HG03045 (cell line): Measurements from ENCODE around the gene ZNF705A.
"Not testable (repeated sequence)": the region's sequence is repeated elsewhere in the genome, so short reads cannot be mapped to it uniquely, and the experiment has no call there.

Experiments used
- ATAC-seq: cut with Tn5 transposase; IDR thresholded peaks from one replicate; pipeline ENCODE4 v1.9.1; 2021; ENCODE audit warnings: mild to moderate bottlenecking, moderate library complexity; ENCODE audit not compliant: unreplicated experiment

The ZNF705A gene

GRCh38 chr12:8183346-8183745 lies 26.5 kb downstream of the ZNF705A start:
- ATAC-seq, result not testable (repeated sequence)

- not testable (repeated sequence) for ATAC-seq
Measured at GRCh38 chr12:8184206-8184605, 27.4 kb downstream of the ZNF705A start.

DNA sequence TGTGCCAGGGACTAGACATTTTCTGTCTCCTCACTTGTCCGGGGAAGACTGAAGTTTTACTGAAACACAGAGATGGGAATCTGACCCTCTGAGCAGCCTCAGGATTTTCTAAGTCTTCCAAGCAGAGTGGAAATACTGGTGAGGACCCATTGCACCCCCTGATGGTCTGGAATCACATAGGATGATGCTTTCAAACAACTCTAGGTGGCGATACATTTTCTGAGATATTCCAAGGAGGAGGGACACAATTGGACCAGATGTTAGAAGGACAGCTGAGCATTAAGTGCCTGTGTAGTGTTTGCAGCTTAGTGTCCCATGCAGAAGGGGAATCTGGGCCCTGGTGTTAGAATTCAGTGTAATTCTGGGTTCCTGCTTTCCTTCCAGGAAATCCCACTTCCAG lies 31.3 kb downstream of the ZNF705A start:
- not testable (repeated sequence) for ATAC-seq

DNA sequence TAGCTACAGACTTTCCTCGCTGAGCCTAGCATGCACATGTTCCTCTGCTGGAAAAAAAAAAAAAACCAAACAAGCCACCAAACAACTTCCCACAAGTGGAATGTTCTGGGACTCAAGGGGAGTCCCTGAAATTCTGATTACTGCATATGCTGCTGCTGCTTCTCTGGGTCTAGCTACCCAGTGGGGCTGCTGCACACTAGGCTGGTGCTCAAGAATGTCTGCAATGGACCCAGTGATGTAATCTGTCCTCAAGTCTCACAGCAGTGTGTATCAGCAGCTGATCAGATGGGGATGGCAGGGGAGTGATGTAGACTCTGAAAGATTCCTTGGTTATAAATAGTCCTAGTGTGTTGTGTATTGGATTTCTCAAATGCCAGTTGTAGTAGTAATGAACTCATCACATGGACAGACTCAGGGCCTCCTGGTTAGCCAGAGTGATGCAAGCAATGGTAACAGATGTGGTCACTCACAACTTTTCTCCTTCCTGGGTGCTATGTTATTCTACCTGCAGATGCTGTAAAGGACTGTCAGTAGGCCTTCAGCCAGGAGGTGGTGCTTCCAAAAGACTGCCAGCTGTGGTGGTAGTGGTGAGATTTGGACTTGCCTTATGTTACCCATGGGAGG lies 41.0 kb downstream of the ZNF705A start:
- ATAC-seq, result not testable (repeated sequence)

- not testable (repeated sequence) for ATAC-seq
Measured at GRCh38 chr12:8218711-8219382, 62.0 kb downstream of the ZNF705A start.

DNA sequence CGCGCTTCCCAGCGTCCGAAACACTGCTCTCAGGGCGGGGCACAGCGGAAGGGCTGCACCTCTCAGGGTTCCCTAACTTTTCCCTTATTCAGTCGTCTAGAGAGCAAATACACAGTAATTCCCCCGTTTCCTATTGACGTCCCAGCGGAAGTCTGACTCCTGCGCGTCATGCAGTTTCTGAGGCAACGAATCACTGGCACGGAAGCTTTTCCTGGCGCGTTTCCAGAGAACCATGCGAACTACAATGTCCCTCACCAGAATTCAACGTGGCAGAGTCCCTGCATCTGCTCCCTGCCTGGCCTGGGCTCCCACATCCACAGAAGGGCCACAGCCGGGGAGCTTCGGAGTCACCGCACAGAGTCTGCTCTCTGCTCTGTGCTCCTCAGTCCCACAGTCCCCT lies 64.6 kb downstream of the ZNF705A start:
- not testable (repeated sequence) for ATAC-seq

- ATAC-seq, result not testable (repeated sequence)
Measured at GRCh38 chr12:8221844-8222243, 65.0 kb downstream of the ZNF705A start.

DNA sequence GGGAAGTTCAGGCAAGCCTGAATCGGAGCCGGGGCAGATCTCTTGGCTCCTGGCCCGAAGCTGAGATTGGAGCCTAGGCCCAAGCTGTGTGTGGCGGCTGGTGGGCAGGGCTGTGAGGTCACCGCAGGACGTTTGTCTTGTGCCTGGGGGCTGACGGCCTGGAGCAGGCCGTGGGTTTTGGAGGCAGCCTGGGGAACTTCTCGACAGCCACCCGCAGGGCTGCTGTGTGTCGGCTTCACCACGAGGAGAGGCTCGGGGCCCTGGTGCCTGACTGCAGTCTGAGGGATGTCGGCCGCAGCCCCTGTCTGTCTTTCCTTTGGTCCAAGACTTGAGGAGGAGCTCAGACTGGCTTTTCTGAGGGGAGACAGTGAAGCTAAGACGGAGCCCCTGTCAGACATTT lies 65.5 kb downstream of the ZNF705A start:
- not testable (repeated sequence) for ATAC-seq

- not testable (repeated sequence) for ATAC-seq
Measured at GRCh38 chr12:8223646-8224045, 66.8 kb downstream of the ZNF705A start.

DNA sequence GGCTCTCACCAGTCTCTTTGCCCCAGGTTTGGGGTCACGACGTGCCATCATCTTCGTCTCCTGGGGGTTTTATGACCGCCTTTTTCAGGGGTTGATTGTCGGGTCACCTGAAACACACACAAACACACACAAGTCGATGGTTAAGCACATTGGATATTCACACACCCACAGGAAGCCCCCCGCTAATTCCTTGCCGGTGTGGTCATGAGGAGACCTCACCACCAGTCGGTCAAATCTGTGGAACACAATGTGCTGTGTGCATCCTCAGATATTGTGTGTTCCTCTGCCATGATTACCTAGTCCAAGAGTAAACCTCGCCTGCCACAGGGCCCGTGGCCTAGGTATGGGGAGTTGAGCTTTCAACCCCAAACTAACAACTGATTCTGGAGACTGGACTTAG lies 68.0 kb downstream of the ZNF705A start:
- ATAC-seq, result not testable (repeated sequence)

- ATAC-seq, result no peak
Measured at GRCh38 chr12:8226355-8226754, 69.5 kb downstream of the ZNF705A start.

GRCh38 chr12:8226992-8227731 lies 70.3 kb downstream of the ZNF705A start, which contains the start of gene FAM90A1:
Gene FAM90A1 (minus strand): TSS chr12:8227618. CDS start chr12:8224832, 2,786 bp downstream.
- ATAC-seq, result not testable (repeated sequence)

DNA sequence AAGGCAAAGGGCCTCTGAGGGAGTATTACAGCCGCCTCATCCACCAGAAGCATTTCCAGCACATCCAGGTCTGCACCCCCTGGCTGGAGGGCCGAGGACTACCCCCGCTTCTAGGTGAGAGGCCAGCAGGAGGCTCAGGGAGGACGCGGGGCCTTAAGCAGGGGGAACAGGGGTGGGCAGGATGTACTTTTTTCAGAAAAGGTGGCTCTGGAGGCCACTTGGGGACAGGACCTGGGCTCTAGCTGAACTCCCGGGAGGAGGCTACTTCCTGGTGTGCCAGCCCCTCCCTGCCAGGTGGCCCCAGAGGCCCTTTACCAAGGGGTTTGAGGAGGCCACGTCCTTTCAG lies 70.9 kb downstream of the ZNF705A start:
- not testable (repeated sequence) for ATAC-seq

DNA sequence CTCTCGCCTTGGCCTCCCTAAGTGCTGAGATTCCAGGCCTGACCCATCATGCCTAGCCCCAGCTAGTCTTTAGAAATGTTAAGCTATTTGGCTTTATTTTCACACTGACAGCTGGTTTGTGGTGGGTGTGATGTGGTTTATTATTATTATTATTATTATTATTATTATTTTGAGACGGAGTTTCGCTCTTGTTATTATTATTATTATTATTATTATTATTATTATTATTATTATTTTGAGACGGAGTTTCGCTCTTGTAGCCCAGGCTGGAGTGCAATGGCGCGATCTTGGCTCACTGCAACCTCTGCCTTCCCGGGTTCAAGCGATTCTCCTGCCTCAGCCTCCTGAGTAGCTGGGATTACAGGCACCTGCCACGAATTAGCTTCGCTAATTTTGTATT lies 71.8 kb downstream of the ZNF705A start:
- ATAC-seq, result not testable (repeated sequence)

DNA sequence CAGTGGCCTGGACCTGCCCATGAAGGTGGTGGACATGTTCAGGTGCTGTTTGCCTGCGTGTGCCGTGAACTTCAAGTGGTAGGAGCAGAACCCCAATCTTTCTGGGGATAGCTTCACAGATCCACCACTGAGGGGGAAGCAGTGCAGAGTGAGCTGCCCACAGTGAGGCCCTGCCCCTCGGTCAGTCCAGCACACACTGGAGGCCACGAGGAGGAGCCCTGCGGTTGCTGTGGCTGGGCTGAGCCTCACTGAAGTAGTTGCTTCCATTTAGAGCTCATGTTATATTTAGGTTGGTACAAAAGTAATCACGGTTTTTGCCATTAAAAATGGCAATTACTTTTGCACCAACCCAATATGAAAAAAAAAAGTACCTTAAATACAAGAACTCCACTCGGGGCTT lies 72.7 kb downstream of the ZNF705A start:
- not testable (repeated sequence) for ATAC-seq
